GM18499 (cell line): Measurements from ENCODE around the gene SRSF9.

ENCODE experiments used
- ATAC-seq: cut with Tn5 transposase; IDR thresholded peaks from one replicate; pipeline ENCODE4 v1.9.1; 2021; ENCODE audit warnings: moderate number of reproducible peaks; ENCODE audit not compliant: insufficient read depth, unreplicated experiment

The SRSF9 gene

DNA sequence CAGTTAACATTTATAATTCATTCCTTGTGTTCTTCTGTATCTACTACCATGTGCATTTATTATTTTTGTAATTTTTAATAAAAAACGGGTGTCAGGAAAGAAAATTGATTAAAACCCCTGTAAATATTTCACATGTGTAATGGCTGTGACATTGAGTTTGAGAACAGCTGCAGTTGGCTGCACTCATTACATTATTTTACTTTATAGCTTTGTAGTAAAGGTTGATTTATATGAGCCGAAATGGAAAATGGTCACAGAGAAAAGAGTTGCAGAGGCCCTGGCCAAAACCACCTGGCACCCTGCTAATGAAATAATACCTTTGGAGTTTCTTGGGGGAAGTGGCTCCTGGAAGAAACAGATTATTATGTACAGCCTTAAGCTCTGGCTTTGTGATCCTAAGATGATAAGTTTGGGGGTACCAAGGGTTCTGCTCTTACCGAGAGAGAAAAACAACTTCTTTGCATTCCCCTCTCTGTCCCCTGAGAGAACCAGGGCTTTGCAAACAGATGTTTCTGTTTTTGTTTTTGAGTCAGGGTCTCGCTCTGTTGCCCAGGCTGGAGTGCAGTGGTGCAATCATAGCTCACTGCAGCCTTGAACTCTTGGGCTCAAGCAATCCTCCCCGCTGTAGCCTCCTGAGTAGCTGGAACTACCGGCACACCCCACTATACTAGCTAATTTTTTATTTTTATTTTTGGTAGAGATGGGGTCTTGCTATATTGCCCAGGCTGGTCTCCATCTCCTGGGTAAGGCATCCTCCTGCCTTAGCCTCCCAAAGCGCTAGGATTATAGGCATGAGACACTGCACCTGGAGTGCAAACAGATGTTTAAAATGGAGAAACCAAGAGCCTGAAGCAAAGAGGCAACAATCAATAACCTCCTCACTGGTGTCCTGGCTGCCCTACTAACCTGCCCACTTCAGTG, 16.7 kb upstream of the SRSF9 start:
- ATAC-seq, result no peak

- ATAC-seq, result no peak
These were observed 14.1 kb upstream of the SRSF9 start for GRCh38 chr12:120483621-120484020.

GRCh38 chr12:120481022-120481767, 11.6 kb upstream of the SRSF9 start:
- no peak for ATAC-seq

DNA sequence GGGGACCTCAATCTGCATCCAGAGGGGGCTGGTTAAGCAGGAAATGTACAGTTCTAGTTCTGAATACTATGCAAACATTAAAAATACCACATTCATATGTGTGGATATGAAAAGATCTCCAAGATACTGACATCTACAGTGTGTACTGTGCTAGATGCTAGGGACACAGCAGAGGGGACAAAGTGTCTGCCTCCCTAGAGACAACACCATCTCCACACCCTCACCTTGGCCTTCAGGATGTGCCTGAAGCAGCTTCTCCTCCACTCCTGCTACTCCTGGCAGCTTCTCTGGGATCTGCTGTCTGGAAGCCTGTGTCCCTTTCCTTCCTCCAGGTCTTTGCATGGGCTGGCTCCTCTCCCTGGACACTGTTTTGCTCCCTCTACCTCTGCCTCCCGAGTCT, 10.7 kb upstream of the SRSF9 start:
- ATAC-seq, result no peak

DNA sequence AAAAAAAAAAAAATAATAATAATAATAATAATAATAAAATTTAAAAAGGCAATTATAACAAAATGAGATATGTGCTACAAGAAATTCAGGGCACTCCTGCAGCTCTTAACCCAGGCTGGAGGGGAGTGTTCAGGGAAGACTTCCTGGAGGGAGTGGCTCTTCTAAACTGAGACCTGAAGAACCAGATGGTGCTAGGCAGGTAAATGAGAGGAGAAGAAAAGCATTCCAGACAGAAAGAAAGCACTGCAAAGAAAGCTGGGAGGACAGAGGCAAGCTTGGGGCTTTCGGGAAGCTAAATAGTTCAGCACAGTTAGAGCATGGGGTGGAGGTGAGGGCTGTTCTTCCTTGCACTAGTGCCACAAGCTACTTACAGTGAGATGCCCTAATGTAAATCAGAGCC, 9.9 kb upstream of the SRSF9 start:
- no peak for ATAC-seq

GRCh38 chr12:120475643-120476042, 6.1 kb upstream of the SRSF9 start:
- no peak for ATAC-seq

DNA sequence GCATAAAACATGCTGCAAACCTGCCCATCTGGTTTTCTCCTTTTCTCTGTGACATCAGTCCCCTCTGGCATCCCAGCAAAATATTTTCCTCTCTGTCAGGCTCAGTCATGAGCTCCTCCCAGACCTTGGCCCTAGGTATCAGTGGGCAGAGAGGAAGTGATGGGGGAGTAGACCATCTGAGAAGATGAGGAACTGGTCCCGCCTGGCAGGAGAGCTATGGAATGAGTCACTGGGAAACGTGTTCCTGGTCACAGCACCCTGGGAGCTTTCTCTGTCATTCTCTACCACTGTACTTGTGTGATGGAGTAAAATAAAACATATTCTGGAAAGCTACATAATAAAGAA, 5.0 kb upstream of the SRSF9 start:
- ATAC-seq, result no peak

- no peak for ATAC-seq
These were observed 4.5 kb upstream of the SRSF9 start for GRCh38 chr12:120473807-120474615.

- no peak for ATAC-seq
These were observed 3.0 kb upstream of the SRSF9 start for GRCh38 chr12:120472521-120472920.

- no peak for ATAC-seq
These were observed 719 bp upstream of the SRSF9 start for GRCh38 chr12:120470150-120470784.

- ATAC-seq, result no peak
These were observed 613 bp downstream of the SRSF9 start for GRCh38 chr12:120468821-120469449.

DNA sequence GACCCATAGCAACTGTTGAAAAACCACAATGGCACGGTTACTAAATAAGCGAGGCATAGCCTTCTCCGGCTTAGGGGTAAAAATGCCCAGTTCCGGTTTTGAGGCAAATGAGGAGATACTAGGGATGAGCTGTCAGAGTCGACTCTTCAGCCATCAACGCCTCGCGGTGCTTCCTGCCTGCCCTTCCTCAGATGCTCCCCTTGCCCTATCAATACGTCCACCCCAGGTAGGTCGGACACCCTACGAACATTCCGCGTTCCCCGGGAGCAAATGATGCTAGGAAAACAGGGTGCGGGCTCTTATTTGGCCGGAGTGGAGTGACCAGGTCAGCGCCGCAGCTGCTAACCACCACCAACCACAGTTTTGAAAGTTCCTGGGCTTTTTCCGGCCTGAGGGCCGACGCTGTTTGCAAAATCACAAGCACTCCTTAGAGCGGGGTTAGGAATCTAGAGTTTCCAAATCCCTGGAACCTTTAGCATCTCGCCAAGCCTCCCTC, 1.2 kb downstream of the SRSF9 start:
- no peak for ATAC-seq

GRCh38 chr12:120467439-120467838, 2.1 kb downstream of the SRSF9 start:
- no peak for ATAC-seq

- no peak for ATAC-seq
These were observed 2.8 kb downstream of the SRSF9 start for GRCh38 chr12:120466560-120467315.

DNA sequence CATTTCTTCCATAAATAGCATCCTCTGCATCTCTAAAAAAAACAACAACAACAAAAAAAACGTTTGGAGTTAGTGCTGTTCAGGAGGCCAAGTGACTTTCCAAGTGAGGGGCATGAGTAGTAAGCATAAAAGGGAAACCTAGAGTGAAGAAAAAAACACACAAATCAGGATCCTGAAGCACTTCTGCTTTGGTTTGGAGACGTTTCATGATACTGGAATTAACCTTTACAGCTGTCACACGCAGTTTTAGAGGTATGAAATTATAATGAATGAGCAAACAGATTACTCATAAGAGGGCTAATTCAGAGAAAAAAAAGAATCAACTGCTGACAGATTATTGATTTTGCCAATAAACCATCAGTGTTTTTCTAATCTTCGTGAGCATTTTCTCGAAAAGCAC, 3.8 kb downstream of the SRSF9 start:
- no peak for ATAC-seq

- ATAC-seq, result no peak
These were observed 5.8 kb downstream of the SRSF9 start for GRCh38 chr12:120463712-120464111.

DNA sequence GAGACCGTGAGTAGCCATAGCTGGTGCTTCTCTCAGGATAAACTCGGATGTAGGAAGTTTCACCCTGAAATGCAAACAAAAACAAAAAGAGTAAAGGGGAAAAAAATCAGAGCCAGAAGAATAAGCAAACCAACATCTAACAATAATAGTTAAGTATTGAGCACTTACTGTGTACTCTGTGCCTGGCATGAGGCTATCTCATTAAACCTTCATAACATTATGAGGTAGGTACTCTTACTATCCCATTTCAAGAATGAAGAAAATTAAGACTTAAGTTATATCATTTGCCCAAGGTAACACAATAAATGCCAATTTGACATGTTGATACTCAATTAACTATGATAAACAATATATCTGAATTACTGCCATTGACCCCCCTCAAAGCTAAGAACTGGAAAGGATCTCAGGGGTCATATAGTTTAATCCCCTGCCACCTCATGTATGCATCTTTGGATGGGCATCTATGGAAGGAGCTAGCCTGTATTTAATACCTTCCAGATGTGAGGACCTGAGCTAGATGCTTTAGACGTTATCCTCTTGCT, 7.4 kb downstream of the SRSF9 start:
- no peak for ATAC-seq

DNA sequence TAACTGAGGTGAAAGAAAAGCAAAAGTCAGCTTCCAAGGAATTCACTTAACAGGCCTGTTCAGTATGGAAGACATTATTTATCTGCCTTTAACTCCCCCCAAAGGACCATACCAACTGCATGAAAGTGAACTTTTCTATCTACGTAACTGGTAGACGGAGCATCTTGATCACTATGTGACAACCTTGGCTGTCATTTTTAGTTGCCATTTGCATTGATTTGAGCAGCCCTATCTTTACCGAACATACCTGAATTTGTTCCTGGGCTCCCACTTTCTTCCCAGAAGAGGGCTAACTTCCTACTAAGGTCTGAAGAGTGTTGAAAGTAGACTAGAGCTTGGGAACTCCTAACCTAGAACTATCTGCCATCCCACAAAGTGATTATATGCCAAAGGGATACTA, 9.4 kb downstream of the SRSF9 start:
- no peak for ATAC-seq

DNA sequence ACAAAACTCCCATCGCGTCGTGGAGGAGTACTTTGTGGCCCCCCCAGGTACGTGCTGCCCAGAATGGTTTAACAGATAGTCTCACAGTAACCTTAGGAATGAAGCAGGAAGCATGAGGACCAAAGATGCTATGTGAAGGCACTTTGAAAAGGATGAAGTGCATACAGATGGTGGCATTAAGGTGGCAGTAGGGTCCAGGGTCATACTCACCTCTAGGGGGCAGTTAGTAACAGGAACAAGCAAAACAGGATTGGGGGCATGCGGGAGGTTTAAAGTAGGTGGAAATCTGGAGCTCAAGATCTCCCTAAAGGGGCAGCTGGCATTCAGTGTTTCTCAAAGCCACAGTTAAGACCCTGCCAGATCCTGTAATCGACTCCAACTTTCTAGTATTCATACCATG, 12.4 kb downstream of the SRSF9 start:
- no peak for ATAC-seq
